IMR-90 (cell line): ENCODE data around the gene VAMP8. TPM values are rescaled to one million over a fixed set of nuclear protein-coding genes. Genes with fewer than 3 reads are reported as not detected.

Experiments used
- ATAC-seq: fragments of 200-7000 bp; cut with Tn5 transposase; 2 replicates; pipeline ENCODE4 v1.9.1; 2020; ENCODE audit warnings: low read depth, mild to moderate bottlenecking, moderate library complexity
- BruUV-seq: library from RNA; stranded (reverse); fragments of 400-500 nt; replicated peaks from 2 replicates; lab custom pipeline; 2021; lab: Mats Ljungman, UMichigan
- CTCF ChIA-PET: fragments of 300-600 bp; formaldehyde crosslinking; extraction: SDS; loops from one replicate; lab custom pipeline; 2021; ENCODE audit warnings: antibody characterized with exemption; lab: Yijun Ruan, JAX
- POLR2A ChIA-PET: fragments of 300-600 bp; sonication (Branson Sonifier 250); formaldehyde crosslinking; loops from one replicate; lab custom pipeline; 2022; ENCODE audit warnings: antibody characterized with exemption; ENCODE audit not compliant: unreplicated experiment; lab: Charles Lee
- DNase-seq: peaks from one replicate; pipeline ENCODE4 v3.0.0; 2013
- H2AFZ ChIP-seq: replicated peaks from 2 replicates; pipeline ENCODE3; 2013; ENCODE audit warnings: low read length, mild to moderate bottlenecking; ENCODE audit not compliant: poor library complexity
- H2AK5ac ChIP-seq: 2 replicates; pipeline ENCODE4 v1.6.1; 2013; ENCODE audit warnings: low read depth, low read length, inconsistent platforms
- H2AK9ac ChIP-seq: replicated peaks from 2 replicates; pipeline ENCODE3; 2013; ENCODE audit warnings: mild to moderate bottlenecking, low read depth, low read length, moderate library complexity; ENCODE audit not compliant: poor library complexity
- H2BK120ac ChIP-seq: 2 replicates; pipeline ENCODE4 v1.6.1; 2013; ENCODE audit warnings: low read depth, low read length, inconsistent platforms
- H2BK15ac ChIP-seq: 3 replicates; pipeline ENCODE4 v1.6.1; 2013; ENCODE audit warnings: low read depth, low read length, inconsistent platforms
- H2BK20ac ChIP-seq: 2 replicates; pipeline ENCODE4 v1.6.1; 2013; ENCODE audit warnings: low read depth, mild to moderate bottlenecking, inconsistent platforms, low read length, moderate library complexity
- H2BK5ac ChIP-seq: 2 replicates; pipeline ENCODE4 v1.6.1; 2013; ENCODE audit warnings: mild to moderate bottlenecking, low read depth, low read length, inconsistent platforms; ENCODE audit not compliant: poor library complexity, severe bottlenecking
- H3K14ac ChIP-seq: replicated peaks from 2 replicates; pipeline ENCODE4 v1.6.1; 2013; ENCODE audit warnings: low read depth, low read length, inconsistent platforms
- H3K18ac ChIP-seq: 2 replicates; pipeline ENCODE4 v1.6.1; 2013; ENCODE audit warnings: low read depth, low read length, control low read depth
- H3K23ac ChIP-seq: 2 replicates; pipeline ENCODE4 v1.6.1; 2013; ENCODE audit warnings: low read depth, low read length, inconsistent platforms
- H3K27ac ChIP-seq: 2 replicates; pipeline ENCODE4 v1.5.1; 2013; ENCODE audit warnings: mild to moderate bottlenecking, control low read depth, low read length; ENCODE audit not compliant: insufficient read depth
- H3K27me3 ChIP-seq: 2 replicates; pipeline ENCODE4 v1.6.1; 2013; ENCODE audit warnings: low read length; ENCODE audit not compliant: control insufficient read depth, insufficient read depth
- H3K36me3 ChIP-seq: 2 replicates; pipeline ENCODE4 v1.6.1; 2013; ENCODE audit warnings: low read length, mixed read lengths; ENCODE audit not compliant: control insufficient read depth, insufficient read depth
- H3K4ac ChIP-seq: 2 replicates; pipeline ENCODE4 v1.6.1; 2013; ENCODE audit warnings: low read depth, low read length, inconsistent platforms
- H3K4me1 ChIP-seq: 2 replicates; pipeline ENCODE4 v1.6.1; 2013; ENCODE audit warnings: low read length, mixed read lengths; ENCODE audit not compliant: control insufficient read depth, insufficient read depth
- H3K4me2 ChIP-seq: 2 replicates; pipeline ENCODE4 v1.6.1; 2013; ENCODE audit warnings: low read depth, mild to moderate bottlenecking, control low read depth, low read length, moderate library complexity
- H3K4me3 ChIP-seq: 2 replicates; pipeline ENCODE4 v1.5.1; 2013; ENCODE audit warnings: low read depth, mild to moderate bottlenecking, control low read depth, low read length, moderate library complexity; ENCODE audit not compliant: insufficient read depth
- H3K56ac ChIP-seq: 2 replicates; pipeline ENCODE4 v1.6.1; 2013; ENCODE audit warnings: low read length, inconsistent platforms; ENCODE audit not compliant: insufficient read depth; ENCODE audit errors: extremely low read depth
- H3K79me1 ChIP-seq, 2 experiments: 2 replicates each; pipeline ENCODE4 v1.6.1; 2013; ENCODE audit warnings: low read length in 2 of 2, inconsistent platforms in 1 of 2, low read depth in 1 of 2
- H3K9ac ChIP-seq: 2 replicates; pipeline ENCODE4 v1.6.1; 2013; ENCODE audit warnings: low read depth, low read length, control low read depth
- H3K9me1 ChIP-seq: 2 replicates; pipeline ENCODE4 v1.6.1; 2013; ENCODE audit warnings: low read length, inconsistent platforms; ENCODE audit not compliant: insufficient read depth
- H3K9me3 ChIP-seq: 2 replicates; pipeline ENCODE4 v1.6.1; 2013; ENCODE audit warnings: low read length; ENCODE audit not compliant: control insufficient read depth, insufficient read depth
- H4K20me1 ChIP-seq: 2 replicates; pipeline ENCODE4 v1.6.1; 2013; ENCODE audit warnings: low read length, inconsistent platforms; ENCODE audit not compliant: insufficient read depth
- H4K5ac ChIP-seq: 2 replicates; pipeline ENCODE4 v1.6.1; 2013; ENCODE audit warnings: mild to moderate bottlenecking, low read depth, low read length, control low read depth
- H4K8ac ChIP-seq, 2 experiments: 2 replicates each; pipeline ENCODE4 v1.6.1; 2013; ENCODE audit warnings: low read depth in 2 of 2, low read length in 2 of 2, control low read depth in 1 of 2, inconsistent platforms in 1 of 2
- H4K91ac ChIP-seq: 2 replicates; pipeline ENCODE4 v1.6.1; 2013; ENCODE audit warnings: low read depth, low read length, inconsistent platforms; ENCODE audit not compliant: insufficient read depth
- NFE2L2 ChIP-seq: fragments of 150-350 bp; IDR thresholded peaks from 2 replicates; pipeline ENCODE4 v1.6.1; 2016; ENCODE audit warnings: low read depth, mild to moderate bottlenecking, low read length
- WGBS, 2 experiments: methylation state at CpG; one replicate each; pipeline versions ENCODE4 v1.1.5 to v1.1.7; 2013; ENCODE audit warnings: missing lambda C conversion rate in 2 of 2; ENCODE audit not compliant: insufficient read length in 1 of 2; ENCODE audit errors: extremely low coverage in 2 of 2; 5-methylcytosine and 5-hydroxymethylcytosine counted together
- dilution Hi-C: fragments of 300-500 bp; cut with HindIII; formaldehyde crosslinking; loops from one replicate; pipeline ENCODE4 v1.14.3; 2018; ENCODE audit warnings: low sequenced_read_pairs; ENCODE audit not compliant: unreplicated experiment
- in situ Hi-C: fragments of 300-500 bp; cut with MboI; formaldehyde crosslinking; loops from 3 replicates; pipeline ENCODE4 v1.14.3; 2019; ENCODE audit warnings: low sequenced_read_pairs, inconsistent platforms, mixed read lengths
- intact Hi-C: fragments of 100-400 bp; cut with micrococcal nuclease; formaldehyde crosslinking; loops from 2 replicates; pipeline ENCODE4 v1.10.0; 2022
- polyA plus RNA-seq, 3 experiments: library from polyadenylated mRNA; depleted of rRNA; stranded (reverse); fragments of >200 nt; gene quantifications; 2 replicates each; pipeline ENCODE4 v1.2.3, GENCODE V29; 2012; ENCODE audit warnings: low replicate concordance in 1 of 3
- total RNA-seq: library from RNA; depleted of rRNA; stranded (reverse); fragments of >200 nt; gene quantifications from 2 replicates; pipeline ENCODE4 v1.2.3, GENCODE V29; 2012

VAMP8 gene
- total and polyA plus RNA-seq, 2 of the 4 experiments (the other 2 are of a cell fraction), result 0.90 to 1.9 TPM

DNA sequence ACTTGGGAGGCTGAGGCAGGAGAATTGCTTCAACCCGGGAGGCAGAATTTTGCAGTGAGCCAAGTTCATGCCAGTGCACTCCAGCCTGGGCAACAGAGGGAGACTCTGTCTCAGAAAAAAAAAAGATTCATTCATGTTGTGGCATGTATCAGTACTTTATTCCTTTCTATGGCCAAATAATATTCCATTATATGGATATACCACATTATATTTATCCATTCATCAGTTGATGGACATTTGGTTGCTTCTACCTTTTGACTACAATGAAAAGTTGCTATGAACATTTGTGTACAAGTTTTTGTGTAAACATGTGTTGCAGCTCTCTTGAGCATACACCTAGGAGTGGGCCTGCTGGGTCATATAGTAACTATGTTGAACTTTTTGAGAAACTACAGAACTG is 47.6 kb upstream of the VAMP8 start:
- Histone ChIP-seq H3K79me1 (no peaks in the 10 kb centered on the region), H2BK120ac (no peak overlapping the region), H3K4me3 (no peak overlapping the region), H3K9me1 (no peaks in the 10 kb centered on the region), H3K4me2 (no peak overlapping the region), H2AK9ac (no peak overlapping the region), H3K9me3 (no peaks in the 10 kb centered on the region), H3K56ac (no peak overlapping the region), H3K14ac (no peak overlapping the region), H2BK20ac (no peak overlapping the region), H3K23ac (no peak overlapping the region), H4K91ac (no peak overlapping the region), H3K36me3 (no peaks in the 10 kb centered on the region), H2AK5ac (no peak overlapping the region), H4K8ac (no peak overlapping the region), H3K4me1 (peaks cover 4% of the 10 kb centered on the region; the same call in 1 of the 2 replicates), H3K27ac (no peak overlapping the region), H4K5ac (no peak overlapping the region), H3K4ac (no peak overlapping the region), H2BK5ac (no peak overlapping the region), H4K20me1 (no peaks in the 10 kb centered on the region), H3K27me3 (no peaks in the 10 kb centered on the region; the same call in 1 of the 2 replicates), H3K18ac (no peak overlapping the region), H3K9ac (no peak overlapping the region), H2AFZ (no peak overlapping the region), H2BK15ac (no peak overlapping the region)
- TF ChIP-seq NFE2L2, result no peak
- CTCF ChIA-PET, result no interaction called here
- POLR2A ChIA-PET, result no interaction called here
- no TSS peak for BruUV-seq
- no CpG with 5 or more reads among the region's 1 CpG for WGBS, 2 experiments
- dilution Hi-C loops (no loop called here), in situ Hi-C loops (no loop called here), intact Hi-C loops (loop anchor here (10.0 kb wide), 1 partner anchor 465 kb away; no protein-coding TSS in a partner anchor)
- ATAC-seq (no peak), DNase-seq (no peak)
